GM18517 (cell line): ENCODE measurements around the gene GAST.
A peak's percentile ranks its signal among the peaks of the same experiment; 100 is the strongest.
"Not testable (repeated sequence)": the region's sequence is repeated elsewhere in the genome, so short reads cannot be mapped to it uniquely, and the experiment has no call there.

Experiments
- ATAC-seq: cut with Tn5 transposase; IDR thresholded peaks from one replicate; pipeline ENCODE4 v1.9.1; 2021; ENCODE audit warnings: mild to moderate bottlenecking, moderate library complexity; ENCODE audit not compliant: unreplicated experiment

GAST gene

GRCh38 chr17:41683441-41684007 is 28.6 kb upstream of the GAST start:
- ATAC-seq, result no peak

DNA sequence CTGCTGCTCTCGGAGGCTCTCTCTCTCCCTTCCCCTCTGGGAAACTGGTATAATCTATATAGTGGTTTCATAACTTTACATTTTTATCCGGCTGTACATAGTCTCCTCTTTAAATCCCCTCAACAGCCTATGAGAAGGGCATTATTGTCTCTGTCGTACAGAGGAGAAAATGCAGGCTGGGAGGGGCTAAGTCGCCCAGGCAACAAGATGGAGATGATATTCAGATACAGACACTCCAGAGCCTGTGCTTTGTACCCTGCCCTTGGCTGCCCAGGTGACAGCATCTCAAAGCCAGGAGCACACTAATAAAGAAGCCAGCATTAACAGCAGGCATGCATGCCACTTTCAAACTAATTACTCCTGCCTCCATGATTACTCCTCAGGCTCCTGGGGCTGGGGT is 28.1 kb upstream of the GAST start:
- no peak for ATAC-seq

GRCh38 chr17:41685753-41686152 is 26.4 kb upstream of the GAST start:
- not testable (repeated sequence) for ATAC-seq

DNA sequence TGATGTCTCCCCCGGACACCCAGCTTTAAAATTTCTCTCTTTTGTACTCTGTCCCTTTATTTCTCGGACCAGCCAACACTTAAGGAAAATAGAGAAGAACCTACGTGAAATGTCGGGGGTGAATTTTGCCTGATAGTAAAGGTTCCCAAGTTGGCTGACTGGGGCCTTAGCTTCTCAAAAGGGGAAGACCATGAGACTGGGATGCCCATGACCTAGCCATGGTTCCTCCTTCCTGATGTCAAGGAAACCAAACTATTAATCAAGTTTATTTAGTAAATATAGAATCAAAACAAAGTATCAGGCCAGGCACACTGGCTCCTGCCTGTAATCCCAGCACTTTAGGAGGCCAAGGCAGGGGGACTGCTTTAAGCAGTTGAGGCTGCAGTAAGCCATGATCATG is 25.9 kb upstream of the GAST start:
- no peak for ATAC-seq

DNA sequence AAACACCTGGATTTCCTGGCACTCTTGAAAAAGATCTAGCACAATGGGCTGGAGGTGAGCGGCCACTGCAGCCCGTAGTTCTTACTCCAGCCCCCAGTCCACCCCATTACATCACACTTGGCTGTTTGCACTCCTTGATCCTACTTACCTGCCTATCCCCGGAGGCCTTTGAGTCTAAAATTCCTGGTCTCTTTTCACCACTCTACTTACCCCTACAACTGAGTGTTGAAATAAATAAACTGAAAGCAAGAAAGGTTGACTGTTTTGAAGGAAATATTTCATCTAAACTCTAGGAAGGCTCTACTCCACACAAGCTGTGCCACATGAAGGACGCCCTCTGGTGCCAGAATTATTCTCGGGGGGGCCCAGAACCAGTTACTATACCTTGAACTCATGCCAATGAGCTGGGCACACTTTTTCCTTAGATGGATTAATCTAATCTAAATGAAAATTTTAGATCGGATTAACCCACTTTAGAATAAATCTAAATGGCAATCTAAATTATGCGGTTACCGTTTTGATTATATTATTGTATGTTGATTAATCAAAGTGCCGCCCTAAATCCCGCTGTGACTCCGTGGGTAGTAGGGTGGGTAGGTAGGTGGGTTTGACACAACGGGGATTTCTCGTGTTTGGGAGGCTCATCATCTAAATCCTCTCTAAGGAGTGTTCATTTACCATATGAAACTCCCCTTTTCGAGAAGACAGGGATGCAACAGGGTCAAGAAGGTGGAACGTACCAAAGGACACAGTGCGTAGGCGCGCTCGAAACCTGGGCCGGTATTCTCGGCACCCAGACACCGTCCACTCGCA is 24.1 kb upstream of the GAST start:
- peak; percentile 21 for ATAC-seq

DNA sequence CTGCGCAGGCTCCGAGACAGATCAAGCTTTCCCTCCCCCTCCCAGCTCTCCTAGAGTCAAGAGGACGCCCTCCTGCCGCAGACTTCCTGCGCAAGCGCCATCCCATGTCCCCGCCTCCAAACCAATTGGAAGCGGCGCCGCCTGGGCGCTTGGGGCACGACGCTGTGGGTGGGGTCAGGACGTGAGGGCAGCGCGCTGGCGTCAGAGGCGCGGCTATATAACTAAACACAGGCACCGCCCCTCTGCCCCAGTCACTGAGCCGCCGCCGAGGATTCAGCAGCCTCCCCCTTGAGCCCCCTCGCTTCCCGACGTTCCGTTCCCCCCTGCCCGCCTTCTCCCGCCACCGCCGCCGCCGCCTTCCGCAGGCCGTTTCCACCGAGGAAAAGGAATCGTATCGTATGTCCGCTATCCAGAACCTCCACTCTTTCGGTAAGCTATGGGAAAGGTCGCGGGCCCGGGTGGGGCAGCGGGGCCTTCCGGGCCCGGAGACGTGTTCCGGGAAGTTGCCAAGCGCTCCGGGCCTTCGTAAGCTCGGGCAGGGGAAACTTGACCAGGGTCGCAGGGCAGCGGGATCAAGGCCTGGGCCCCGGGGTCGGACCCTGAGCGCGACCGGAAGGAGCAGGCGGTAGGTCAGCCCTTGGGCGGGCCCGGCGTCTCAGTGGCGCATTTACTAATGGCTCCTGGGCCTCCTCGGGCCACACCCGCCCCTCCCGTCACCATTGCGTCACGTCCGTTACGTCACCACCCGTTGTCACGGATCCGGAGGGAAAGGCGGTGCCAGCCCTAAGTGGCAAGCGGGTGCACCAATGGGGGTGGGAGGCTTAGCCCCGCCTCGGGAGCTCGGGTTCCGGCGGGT is 23.3 kb upstream of the GAST start, which contains the start of gene EIF1:
EIF1 (plus strand) TSS at position 245 of the 856 bp plus-strand sequence; CDS start at position 399, 154 bp downstream.
- peak; percentile 71 for ATAC-seq

- no peak for ATAC-seq
Measured at GRCh38 chr17:41689497-41690299, 22.4 kb upstream of the GAST start.

DNA sequence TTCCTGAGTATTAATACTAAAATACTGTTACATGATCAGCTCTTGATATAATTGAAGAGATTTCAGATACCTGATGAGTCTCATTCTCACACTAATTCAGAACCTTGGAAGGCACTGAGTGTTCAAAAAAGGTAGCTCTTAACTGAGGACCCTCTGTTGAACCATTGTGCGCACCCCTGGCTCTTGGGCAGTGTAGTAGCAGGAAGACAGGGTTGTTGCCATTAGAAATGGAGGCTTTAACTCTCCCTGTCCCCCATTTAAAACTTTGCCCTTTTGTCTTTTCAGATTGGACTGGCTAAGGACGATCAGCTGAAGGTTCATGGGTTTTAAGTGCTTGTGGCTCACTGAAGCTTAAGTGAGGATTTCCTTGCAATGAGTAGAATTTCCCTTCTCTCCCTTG is 21.6 kb upstream of the GAST start:
- ATAC-seq, result no peak

GRCh38 chr17:41691031-41691777 is 20.9 kb upstream of the GAST start:
- ATAC-seq, result no peak

DNA sequence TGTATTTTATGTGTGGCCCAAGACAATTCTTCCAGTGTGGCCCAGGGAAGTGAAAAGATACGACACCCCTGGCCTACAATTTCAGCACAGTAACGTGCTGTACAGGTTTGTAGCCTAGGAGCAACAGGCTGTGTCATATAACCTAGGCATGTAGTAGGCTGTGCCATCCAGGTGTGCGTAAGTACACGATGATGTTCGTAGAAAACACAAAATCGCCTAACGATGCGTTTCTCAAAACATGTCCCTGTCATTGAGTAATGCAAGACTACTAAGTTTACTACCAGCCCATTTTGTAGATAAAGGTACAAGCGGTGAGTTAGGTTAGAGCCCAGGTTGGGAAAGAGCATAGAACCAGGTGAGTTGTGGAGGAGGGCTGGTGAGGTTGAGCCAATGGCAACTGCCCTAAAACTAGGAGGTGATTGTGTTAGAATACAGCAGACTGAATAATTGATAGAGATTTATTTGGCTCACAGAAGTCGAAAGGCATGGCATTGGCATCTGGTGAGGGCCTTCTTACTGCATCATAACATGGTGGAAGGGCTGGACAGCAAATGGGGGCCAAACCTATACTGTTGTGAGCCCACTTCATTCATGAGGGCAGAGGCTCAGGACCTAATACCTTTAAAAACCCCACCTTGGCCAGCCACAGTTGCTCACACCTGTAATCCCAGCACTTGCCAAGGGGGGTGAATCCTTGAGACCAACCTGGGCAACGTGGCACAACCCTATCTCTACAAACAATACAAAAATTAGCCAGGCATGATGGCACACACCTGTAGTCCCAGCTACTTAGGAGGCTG is 19.2 kb upstream of the GAST start:
- no peak for ATAC-seq

DNA sequence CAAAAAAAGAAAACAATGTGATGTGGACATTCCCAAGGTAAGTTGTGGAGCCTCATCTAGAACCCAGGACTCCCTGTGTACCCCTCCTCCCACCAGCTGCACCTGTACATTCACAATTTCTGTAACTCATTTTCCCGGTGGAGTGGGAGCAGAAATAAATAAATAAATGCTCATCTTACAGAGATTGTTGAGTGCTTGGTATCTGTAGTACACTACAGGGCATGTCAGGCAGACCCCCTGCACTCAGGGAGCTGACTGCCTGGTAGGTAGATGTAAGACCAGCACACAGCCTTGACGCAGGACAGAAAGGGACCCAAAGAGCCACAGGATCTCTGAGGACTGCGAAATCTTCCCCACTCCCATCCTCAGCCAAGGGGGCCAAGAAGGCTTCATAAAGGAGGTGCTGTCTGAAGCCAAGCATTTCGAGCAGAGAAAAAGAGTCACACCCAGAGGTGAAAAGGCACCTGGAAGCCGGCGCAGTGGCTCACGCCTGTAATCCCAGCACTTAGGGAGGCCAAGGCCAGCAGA is 16.9 kb upstream of the GAST start:
- ATAC-seq, result no peak

DNA sequence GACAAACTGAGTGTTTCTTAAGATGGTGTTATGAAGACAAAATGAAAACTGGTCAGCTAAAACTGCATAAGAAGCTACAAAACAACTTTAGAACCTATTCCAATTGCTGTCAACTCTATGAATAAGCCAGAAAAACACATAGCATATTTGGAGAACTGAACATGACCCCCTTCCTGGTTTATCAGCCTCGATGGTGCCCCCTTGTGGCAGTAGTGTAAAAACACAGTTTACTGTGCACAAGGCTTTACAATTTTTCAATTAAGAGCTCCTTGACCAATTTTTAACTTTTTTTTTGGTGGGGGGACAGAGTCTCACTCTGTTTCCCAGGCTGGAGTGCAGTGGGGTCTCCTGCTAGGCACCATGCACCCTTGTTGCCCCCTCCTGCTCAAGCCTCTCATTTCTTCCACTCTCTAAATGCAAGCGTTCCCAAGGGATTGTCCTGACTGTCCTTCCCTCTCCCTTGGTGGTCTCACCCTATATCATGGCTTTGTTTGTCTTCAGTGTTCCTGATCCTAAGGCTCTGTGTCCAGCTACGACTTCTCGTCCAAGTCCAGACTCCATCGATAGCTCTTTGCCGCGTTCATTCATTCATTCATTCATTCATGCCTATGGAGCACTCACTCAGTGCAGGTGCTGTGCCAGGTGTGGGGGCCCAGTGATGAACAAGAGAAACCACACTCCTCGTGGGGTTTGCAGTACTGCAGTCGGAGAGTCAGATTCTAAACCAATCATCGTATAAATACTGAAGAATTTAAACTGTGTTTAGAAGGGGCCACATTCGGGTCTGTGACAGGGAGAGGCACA is 16.0 kb upstream of the GAST start:
- no peak for ATAC-seq

GRCh38 chr17:41697122-41697962 is 14.8 kb upstream of the GAST start:
- ATAC-seq, result no peak

DNA sequence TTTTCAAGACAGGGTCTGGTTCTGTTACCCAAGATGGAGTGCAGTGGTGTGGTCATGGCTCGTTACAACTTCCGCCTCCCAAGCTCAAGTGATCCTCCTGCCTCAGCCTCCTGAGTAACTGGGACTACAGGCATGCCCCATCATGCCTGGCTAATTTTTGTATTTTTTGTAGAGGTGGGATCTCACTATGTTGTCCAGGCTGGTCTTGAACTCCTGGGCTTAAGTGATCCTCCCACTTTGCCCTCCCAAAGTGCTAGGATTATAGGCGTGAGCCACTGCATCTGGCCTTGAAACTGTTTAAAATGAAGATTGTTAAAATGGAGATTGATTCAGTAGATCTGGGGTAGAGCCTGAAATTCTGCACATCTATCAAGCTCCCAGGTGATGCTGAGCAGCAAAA is 11.3 kb upstream of the GAST start:
- ATAC-seq, result not testable (repeated sequence)

- ATAC-seq, result no peak
Measured at GRCh38 chr17:41702712-41703111, 9.4 kb upstream of the GAST start.

GRCh38 chr17:41705271-41705991 is 6.7 kb upstream of the GAST start:
- no peak for ATAC-seq
